Stimulated activated CD8-positive, alpha-beta memory T cell treated with anti-CD3 and anti-CD28 coated beads, Interleukin-4, amount 100 ng/mL, for 1 hour (primary cell): ENCODE data around the gene NDUFAF4.
"Not testable (repeated sequence)": the region's sequence is repeated elsewhere in the genome, so short reads cannot be mapped to it uniquely, and the experiment has no call there.

ENCODE experiments used
- DNase-seq, 2 donors: peaks; one replicate each; pipeline ENCODE4 v3.0.0-alpha.2; 2020; ENCODE audit warnings: low read depth in 2 of 2, low spot score in 1 of 2

The NDUFAF4 gene

DNA sequence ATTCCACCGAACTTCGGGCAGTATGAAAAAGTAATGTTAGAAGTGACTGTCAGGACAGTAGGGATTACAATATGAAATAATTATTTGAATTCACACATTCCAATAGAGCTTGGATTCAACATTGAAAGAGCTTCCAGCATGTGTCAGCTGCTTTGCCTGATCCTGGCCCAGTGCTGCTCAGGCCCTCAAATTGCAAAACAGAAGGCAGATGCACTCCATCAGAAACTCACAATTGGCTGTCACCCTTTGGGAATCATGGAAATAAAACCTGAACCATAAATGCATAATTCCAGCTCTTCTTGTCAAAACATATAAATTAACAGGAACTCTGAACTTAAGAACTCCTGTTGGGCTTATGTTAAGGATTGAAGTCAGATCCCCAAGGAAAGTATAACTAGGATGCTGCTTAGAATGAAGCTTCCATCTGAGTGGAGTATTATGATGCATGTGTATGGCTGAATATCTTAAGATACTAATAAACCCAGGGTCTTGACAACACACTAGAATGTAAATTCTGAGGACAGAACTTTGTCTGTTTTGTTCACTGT, 1.8 kb upstream of the NDUFAF4 start:
- DNase-seq: no peak

DNA sequence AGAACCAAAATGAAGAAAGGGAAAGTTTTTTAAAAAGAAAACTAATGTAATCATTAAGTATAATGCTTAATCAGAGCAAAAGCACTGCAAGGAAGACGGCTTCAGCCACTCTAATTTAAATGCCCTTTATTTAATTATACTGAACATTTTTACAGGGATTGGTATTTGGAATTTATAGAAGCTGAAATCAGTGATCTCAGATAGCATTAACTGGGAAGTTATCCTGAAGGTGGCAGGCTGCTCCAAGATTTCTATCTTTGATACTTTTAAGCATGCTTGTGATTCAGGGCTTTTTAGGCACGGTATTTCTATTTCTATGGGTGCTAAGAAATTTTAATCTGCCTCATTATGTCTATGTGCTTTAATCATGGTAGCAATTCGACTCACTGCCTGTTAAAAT, 1.3 kb upstream of the NDUFAF4 start:
- DNase-seq: no peak

- no peak for DNase-seq
These were observed 655 bp upstream of the NDUFAF4 start for GRCh38 chr6:96898241-96898851.

- no peak for DNase-seq
These were observed 8.5 kb downstream of the NDUFAF4 start for GRCh38 chr6:96889146-96889545.

GRCh38 chr6:96888745-96889144, 8.9 kb downstream of the NDUFAF4 start:
- no peak for DNase-seq

GRCh38 chr6:96886519-96886918, 11.2 kb downstream of the NDUFAF4 start:
- no peak for DNase-seq

- DNase-seq: not testable (repeated sequence)
These were observed 12.5 kb downstream of the NDUFAF4 start for GRCh38 chr6:96885187-96885631.

DNA sequence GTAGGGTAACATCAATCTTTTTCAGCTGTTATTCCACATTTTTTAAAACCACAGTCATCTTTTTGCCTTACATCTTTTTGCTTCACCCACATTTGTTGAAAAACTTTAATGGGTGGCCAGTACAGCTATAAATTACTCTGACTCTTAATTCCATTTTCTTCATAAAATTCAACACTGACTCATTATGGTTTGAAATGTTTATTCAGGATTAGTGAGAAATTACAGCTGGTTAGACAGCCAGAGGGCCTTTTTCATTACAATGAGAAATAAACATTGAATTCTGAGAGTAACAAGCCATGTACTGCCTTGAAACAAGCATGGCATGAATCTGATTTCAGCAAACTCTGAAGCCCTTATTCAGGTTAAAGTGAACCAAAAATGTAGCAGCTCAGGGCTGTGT, 19.5 kb downstream of the NDUFAF4 start:
- no peak for DNase-seq

DNA sequence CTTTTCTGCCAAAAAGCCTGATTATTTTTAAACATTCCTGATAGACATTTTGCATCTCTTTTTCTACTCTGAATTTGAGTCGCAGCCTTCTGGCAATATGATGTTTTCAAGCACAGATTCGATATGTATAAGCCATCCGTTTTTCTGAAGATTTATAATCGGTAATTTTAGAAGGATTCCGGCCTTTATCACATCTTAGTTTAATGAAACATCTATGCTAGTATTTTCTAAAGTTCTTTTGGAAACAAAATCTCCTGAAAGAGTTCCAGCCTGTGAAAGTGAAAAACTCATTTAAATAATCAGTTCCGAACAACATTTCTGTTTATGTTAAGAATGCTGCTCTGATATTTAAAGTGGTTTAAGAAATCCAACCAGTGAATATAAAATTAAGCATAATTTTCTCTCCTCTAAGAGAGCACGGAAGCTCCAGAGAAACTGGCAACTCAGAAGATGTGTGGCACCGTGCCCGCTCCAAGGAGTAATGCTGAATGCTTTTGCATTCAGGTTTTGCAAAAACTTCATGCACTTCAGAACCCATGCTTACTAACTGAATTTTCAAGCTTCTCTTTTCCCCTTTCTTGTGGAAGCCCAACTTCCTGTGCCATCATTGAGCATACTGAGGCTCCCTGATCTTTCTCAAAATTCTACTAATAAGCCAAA, 20.7 kb downstream of the NDUFAF4 start:
- no peak for DNase-seq

GRCh38 chr6:96872976-96873375, 24.7 kb downstream of the NDUFAF4 start:
- no peak for DNase-seq

- DNase-seq: no peak
These were observed 32.7 kb downstream of the NDUFAF4 start for GRCh38 chr6:96865055-96865405.

GRCh38 chr6:96864216-96865054, 33.3 kb downstream of the NDUFAF4 start:
- DNase-seq: no peak

- no peak for DNase-seq
These were observed 35.1 kb downstream of the NDUFAF4 start for GRCh38 chr6:96862560-96862959.

DNA sequence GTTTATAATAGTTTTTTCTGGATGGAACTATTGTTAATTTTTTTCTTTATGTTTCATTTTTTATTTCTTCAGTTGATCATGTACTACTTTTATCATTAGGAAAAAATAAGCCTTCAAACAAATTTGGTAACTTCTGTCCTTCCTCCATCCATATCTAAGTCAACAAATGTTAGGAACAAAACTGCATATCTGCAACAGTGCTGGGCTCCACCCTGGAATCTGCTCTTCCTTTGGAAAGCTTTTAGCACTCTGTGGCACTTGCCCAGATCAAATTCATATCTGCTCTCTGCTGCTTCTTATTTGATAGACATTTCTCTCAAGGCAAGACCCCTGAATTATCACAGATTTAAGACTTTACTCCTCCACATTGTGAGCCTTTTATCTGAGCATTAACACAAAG, 36.1 kb downstream of the NDUFAF4 start:
- DNase-seq: no peak

DNA sequence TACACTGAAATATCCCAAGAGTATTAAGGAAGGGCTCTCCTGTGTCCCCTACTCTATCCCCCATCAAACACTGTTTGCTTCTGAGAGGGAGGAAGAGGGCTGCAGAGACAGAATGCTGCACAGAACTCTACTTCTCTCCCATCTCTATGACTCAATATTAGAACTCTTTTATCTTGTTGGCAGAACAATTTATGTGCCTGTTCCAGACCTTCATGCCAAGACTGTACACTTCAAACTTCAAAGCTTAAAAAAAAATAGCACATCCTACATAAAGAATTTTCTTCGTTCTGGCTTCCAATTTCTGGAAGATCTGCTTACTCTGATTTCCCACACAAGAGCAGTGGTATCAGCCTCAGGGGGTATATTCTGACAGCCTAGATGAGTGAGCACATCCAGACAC, 40.8 kb downstream of the NDUFAF4 start:
- no peak for DNase-seq

- no peak for DNase-seq
These were observed 44.6 kb downstream of the NDUFAF4 start for GRCh38 chr6:96853083-96853482.

DNA sequence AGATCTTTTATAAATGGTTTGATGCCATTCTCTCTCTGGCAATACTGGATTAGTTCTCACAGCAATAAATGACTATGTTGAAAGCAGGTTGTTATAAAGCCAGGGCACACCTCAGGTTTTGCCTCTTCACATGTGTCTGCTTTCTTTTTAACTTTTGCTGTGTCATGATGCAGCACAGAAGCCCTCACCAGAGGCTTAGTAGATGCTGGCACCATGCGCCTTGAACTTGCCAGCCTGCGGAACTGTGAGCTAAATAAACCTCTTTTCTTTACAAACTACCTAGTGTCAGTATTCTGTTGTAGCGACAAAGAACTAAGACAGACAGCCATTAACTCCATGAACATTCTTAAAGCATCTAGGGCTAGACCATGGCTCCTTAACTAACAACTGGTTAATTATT, 45.1 kb downstream of the NDUFAF4 start:
- DNase-seq: no peak

DNA sequence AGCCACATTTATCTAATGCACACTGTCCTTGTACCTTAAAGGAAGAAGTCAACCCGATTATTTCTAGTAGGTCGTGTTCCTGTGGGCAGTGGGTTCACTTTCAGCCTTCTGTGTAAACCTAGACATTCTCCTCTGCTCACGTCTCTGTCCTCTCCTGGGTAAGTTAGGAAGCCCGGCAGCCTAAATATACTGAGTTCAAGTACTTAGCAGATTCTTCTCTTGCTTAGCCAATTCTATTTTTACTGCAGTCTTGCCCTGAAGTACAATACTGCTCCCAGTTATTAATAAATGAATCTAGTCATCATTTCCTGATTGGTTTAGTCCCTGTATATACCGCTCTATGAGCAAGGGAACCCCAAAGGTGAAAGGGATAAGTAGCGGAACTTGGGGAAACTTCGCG, 45.8 kb downstream of the NDUFAF4 start:
- DNase-seq: no peak

DNA sequence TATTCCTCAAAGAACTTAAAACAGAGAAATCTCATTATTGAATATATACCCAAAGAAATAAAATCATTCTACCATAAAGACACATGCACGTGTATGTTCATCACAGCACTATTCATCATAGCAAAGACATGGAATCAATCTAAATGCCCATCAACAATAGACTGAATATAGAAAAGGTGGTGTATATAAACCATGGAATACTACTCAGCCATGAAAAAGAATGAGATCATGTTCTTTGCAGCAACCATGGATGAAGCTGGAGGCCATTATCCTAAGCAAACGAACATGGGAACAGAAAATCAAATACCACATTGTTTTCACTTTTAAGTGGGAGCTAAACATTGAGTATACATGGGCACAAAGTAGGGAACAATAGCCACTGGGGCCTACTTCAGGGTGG, 48.1 kb downstream of the NDUFAF4 start:
- no peak for DNase-seq

- DNase-seq: no peak
These were observed 53.2 kb downstream of the NDUFAF4 start for GRCh38 chr6:96844530-96844929.

- no peak for DNase-seq
These were observed 56.3 kb downstream of the NDUFAF4 start for GRCh38 chr6:96841345-96841744.
